Osteoblast (primary cell): ENCODE data around the gene LPXN. TPM values are rescaled to one million over a fixed set of nuclear protein-coding genes. Genes with fewer than 3 reads are reported as not detected.
A peak's percentile ranks its signal among the peaks of the same experiment; 100 is the strongest.

ENCODE experiments used
- DNase-seq: peaks from one replicate; pipeline ENCODE4 v3.0.0; 2011; ENCODE audit warnings: low spot score, mixed read lengths; ENCODE audit not compliant: insufficient read length; ENCODE audit errors: missing footprints
- H2AFZ ChIP-seq: 2 replicates; pipeline ENCODE4 v1.6.0; 2011; ENCODE audit warnings: mild to moderate bottlenecking, low read length
- H3K27ac ChIP-seq: 2 replicates; pipeline ENCODE4 v1.5.1; 2011; ENCODE audit warnings: mild to moderate bottlenecking, low read depth, low read length, moderate library complexity
- H3K27me3 ChIP-seq: 2 replicates; pipeline ENCODE4 v1.6.0; 2012; ENCODE audit warnings: mild to moderate bottlenecking, control low read depth, inconsistent platforms, low read length, moderate library complexity; ENCODE audit not compliant: insufficient read depth
- H3K36me3 ChIP-seq: 2 replicates; pipeline ENCODE4 v1.5.1; 2011; ENCODE audit warnings: mild to moderate bottlenecking, low read length, control low read depth, moderate library complexity; ENCODE audit not compliant: insufficient read depth
- H3K4me1 ChIP-seq: 2 replicates; pipeline ENCODE4 v1.5.1; 2011; ENCODE audit warnings: mild to moderate bottlenecking, low read length, control low read depth, moderate library complexity; ENCODE audit not compliant: insufficient read depth
- H3K4me2 ChIP-seq: 2 replicates; pipeline ENCODE4 v1.6.0; 2011; ENCODE audit warnings: mild to moderate bottlenecking, low read length; ENCODE audit not compliant: insufficient read depth
- H3K4me3 ChIP-seq: fragments of 200-600 bp; sonication (generic); 3 replicates; pipeline ENCODE4 v1.5.1; 2012; ENCODE audit warnings: mild to moderate bottlenecking, low read length, inconsistent platforms; ENCODE audit not compliant: insufficient read depth
- H3K79me2 ChIP-seq: 2 replicates; pipeline ENCODE4 v1.6.0; 2012; ENCODE audit warnings: mild to moderate bottlenecking, low read length, control low read depth, inconsistent platforms; ENCODE audit not compliant: insufficient read depth
- H3K9me3 ChIP-seq: 2 replicates; pipeline ENCODE4 v1.5.1; 2011; ENCODE audit warnings: low read depth, low read length, control low read depth
- H4K20me1 ChIP-seq: 2 replicates; pipeline ENCODE4 v1.6.0; 2012; ENCODE audit warnings: mild to moderate bottlenecking, low read length, control low read depth; ENCODE audit not compliant: insufficient read depth
- CTCF ChIP-seq: IDR thresholded peaks from 2 replicates; pipeline ENCODE4 v1.5.1; 2011; ENCODE audit warnings: mild to moderate bottlenecking, low read depth, low read length, moderate library complexity; ENCODE audit errors: extremely low read depth
- total RNA-seq: library from RNA; depleted of rRNA; stranded (reverse); fragments of >200 nt; gene quantifications from 2 replicates; pipeline ENCODE4 v1.2.3, GENCODE V29; 2012

LPXN gene
- total RNA-seq, 1 donor: 14.5 TPM

DNA sequence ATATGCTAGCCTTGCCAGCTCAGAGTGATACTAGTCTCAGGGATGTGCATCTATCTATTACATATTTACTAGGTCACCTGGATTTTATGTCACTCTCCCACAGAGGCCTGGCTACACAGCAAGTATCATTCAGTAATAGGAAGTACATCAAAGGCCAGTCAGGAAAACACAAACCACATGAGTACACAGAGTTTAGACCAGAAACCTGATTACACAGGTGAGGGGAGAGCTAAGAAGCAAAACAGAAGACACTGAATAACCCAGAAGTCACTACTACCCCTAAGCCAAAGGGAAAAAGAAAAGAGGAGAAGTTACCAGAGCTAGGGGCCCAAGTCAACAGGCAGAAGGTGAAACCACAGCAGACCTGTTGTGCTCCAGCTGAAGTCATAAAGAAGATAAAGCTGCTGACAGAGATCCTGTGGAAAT lies 13.3 kb downstream of the LPXN start:
- Histone ChIP-seq H3K36me3 (no peaks in the 10 kb centered on the region), H3K27me3 (no peaks in the 10 kb centered on the region), H3K27ac (no peak overlapping the region), H4K20me1 (no peaks in the 10 kb centered on the region), H3K4me1 (peaks cover 16% of the 10 kb centered on the region), H3K4me3 (no peak overlapping the region), H3K4me2 (no peak overlapping the region), H3K79me2 (peaks cover 31% of the 10 kb centered on the region), H2AFZ (no peak overlapping the region), H3K9me3 (no peaks in the 10 kb centered on the region)
- DNase-seq: no peak
- TF ChIP-seq CTCF: no peak

DNA sequence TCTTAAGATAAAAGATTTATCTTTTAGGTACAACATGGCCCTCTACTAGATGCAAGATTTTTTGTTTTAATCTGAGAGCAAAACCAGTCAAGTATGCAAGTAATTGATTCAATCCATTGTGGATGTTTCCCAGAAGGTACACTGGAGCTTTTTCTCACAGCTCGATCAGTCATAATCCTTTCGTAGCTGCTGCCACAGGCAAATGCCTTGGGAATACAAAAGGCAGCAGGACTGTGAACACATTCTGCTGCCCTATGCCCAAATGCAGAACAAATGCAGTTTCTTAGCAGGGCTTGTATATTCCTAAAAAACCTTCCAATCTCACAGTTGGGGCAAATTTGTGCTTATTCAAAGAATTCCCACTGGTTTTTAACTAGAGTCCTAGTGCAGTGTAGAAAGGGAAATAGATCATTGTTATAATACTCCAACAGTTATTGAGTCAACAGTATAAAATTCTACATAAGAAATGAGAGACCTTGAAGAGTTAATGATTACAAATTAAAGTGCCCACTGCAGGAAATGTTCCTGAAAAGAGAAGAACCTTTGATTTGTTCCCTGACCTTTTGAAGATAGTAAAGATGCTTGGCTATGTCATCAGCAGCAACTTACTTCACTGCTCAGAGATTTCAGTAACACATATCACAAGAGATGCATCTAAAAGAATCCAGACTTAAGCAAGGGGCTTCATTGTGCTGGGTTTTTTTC lies 14.1 kb downstream of the LPXN start:
- peak overlapping the region; percentile 30 for H3K4me2 ChIP-seq
- H2AFZ ChIP-seq: no peak overlapping the region
- no peak overlapping the region for H3K4me3 ChIP-seq
- H3K36me3 ChIP-seq: no peaks in the 10 kb centered on the region
- H3K27ac ChIP-seq: no peak overlapping the region
- no peaks in the 10 kb centered on the region for H4K20me1 ChIP-seq
- H3K79me2 ChIP-seq: peaks cover 30% of the 10 kb centered on the region
- no peaks in the 10 kb centered on the region for H3K9me3 ChIP-seq
- peaks cover 16% of the 10 kb centered on the region for H3K4me1 ChIP-seq
- DNase-seq: no peak
- H3K27me3 ChIP-seq: no peaks in the 10 kb centered on the region
- no peak for TF ChIP-seq CTCF

DNA sequence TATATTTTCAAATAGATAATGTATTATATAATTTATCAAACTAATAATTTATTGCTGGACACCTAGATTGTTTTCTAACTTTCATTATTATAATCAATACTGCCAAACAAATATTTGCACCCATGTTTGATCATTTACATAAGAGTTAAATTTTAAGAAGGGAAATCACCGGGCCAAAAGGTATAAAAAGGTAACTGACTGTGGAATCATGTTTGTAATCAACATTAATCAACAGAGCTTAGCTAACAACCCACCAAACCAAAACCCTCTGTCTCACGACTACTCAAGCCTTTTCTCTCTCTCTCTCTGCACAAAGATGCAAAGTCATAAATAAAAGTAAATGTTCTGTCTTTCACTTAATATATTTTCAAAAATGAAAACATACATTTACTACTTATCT lies 14.8 kb downstream of the LPXN start:
- H3K79me2 ChIP-seq: peaks cover 29% of the 10 kb centered on the region
- H3K4me3 ChIP-seq: no peak overlapping the region
- no peaks in the 10 kb centered on the region for H4K20me1 ChIP-seq
- no peak for TF ChIP-seq CTCF
- no peak overlapping the region for H3K4me2 ChIP-seq
- peaks cover 16% of the 10 kb centered on the region for H3K4me1 ChIP-seq
- H3K9me3 ChIP-seq: no peaks in the 10 kb centered on the region
- H3K36me3 ChIP-seq: no peaks in the 10 kb centered on the region
- H2AFZ ChIP-seq: no peak overlapping the region
- no peak overlapping the region for H3K27ac ChIP-seq
- no peaks in the 10 kb centered on the region for H3K27me3 ChIP-seq
- DNase-seq: no peak

- Histone ChIP-seq H3K27me3 (no peaks in the 10 kb centered on the region), H3K36me3 (peaks cover 41% of the 10 kb centered on the region), H3K4me1 (no peaks in the 10 kb centered on the region), H3K79me2 (no peaks in the 10 kb centered on the region), H4K20me1 (no peaks in the 10 kb centered on the region), H2AFZ (no peak overlapping the region), H3K9me3 (no peaks in the 10 kb centered on the region), H3K4me3 (no peak overlapping the region), H3K4me2 (no peak overlapping the region), H3K27ac (no peak overlapping the region)
- no peak for TF ChIP-seq CTCF
- peak; percentile 62 for DNase-seq
These were observed 26.0 kb downstream of the LPXN start for GRCh38 chr11:58549644-58550043.
